Mesenchymal stem cell (in vitro differentiated cells and primary cell): ENCODE data around the gene PCDH19.

Experiments used
- DNase-seq: peaks from one replicate; pipeline ENCODE4 v3.0.0-alpha.2; 2013
- H2AFZ ChIP-seq: one replicate; pipeline ENCODE4 v1.6.1; 2013; ENCODE audit warnings: low read depth, mild to moderate bottlenecking, control low read depth, inconsistent platforms, low read length, moderate library complexity
- H2AK5ac ChIP-seq: 2 replicates; pipeline ENCODE4 v1.6.1; 2013; ENCODE audit warnings: low read length, moderate library complexity, mild to moderate bottlenecking, inconsistent platforms; ENCODE audit not compliant: severe bottlenecking
- H2BK120ac ChIP-seq: one replicate; pipeline ENCODE4 v1.6.1; 2013; ENCODE audit warnings: low read depth, mild to moderate bottlenecking, inconsistent platforms, low read length, moderate library complexity
- H2BK12ac ChIP-seq, 2 experiments: one replicate each; pipeline ENCODE4 v1.6.1; 2013; ENCODE audit warnings: inconsistent platforms in 2 of 2, low read length in 2 of 2, mild to moderate bottlenecking in 2 of 2, moderate library complexity in 2 of 2, control low read depth in 1 of 2
- H2BK15ac ChIP-seq: one replicate; pipeline ENCODE4 v1.6.1; 2013; ENCODE audit warnings: mild to moderate bottlenecking, low read depth, inconsistent platforms; ENCODE audit not compliant: poor library complexity, severe bottlenecking
- H2BK5ac ChIP-seq: 2 replicates; pipeline ENCODE4 v1.6.1; 2013; ENCODE audit warnings: low read depth, mild to moderate bottlenecking, low read length, control low read depth, inconsistent platforms; ENCODE audit not compliant: poor library complexity, severe bottlenecking
- H3K14ac ChIP-seq, 2 experiments: one replicate each; pipeline ENCODE4 v1.6.1; 2013; ENCODE audit warnings: inconsistent platforms in 2 of 2, low read length in 2 of 2, control low read depth in 1 of 2, mild to moderate bottlenecking in 1 of 2, moderate library complexity in 1 of 2
- H3K18ac ChIP-seq, 2 experiments: one replicate each; pipeline ENCODE4 v1.6.1; 2013; ENCODE audit warnings: inconsistent platforms in 2 of 2, low read length in 2 of 2, control low read depth in 1 of 2, low read depth in 1 of 2, mild to moderate bottlenecking in 1 of 2
- H3K23ac ChIP-seq, 2 experiments: one replicate each; pipeline ENCODE4 v1.6.1; 2013; ENCODE audit warnings: inconsistent platforms in 2 of 2, low read length in 2 of 2, mild to moderate bottlenecking in 2 of 2, moderate library complexity in 2 of 2, control low read depth in 1 of 2
- H3K27ac ChIP-seq: 2 replicates; pipeline ENCODE4 v1.5.1; 2013; ENCODE audit warnings: mild to moderate bottlenecking, moderate library complexity, low read length, control low read depth, inconsistent platforms; ENCODE audit not compliant: poor library complexity, severe bottlenecking
- H3K27me3 ChIP-seq, 2 experiments: 2 replicates each; pipeline versions ENCODE4 v1.6.1 to v1.7.0; 2013; ENCODE audit warnings: low read length in 2 of 2, mild to moderate bottlenecking in 2 of 2, moderate library complexity in 2 of 2, control low read depth in 1 of 2, inconsistent platforms in 1 of 2; ENCODE audit not compliant: control insufficient read depth in 1 of 2, insufficient read depth in 1 of 2
- H3K36me3 ChIP-seq, 2 experiments: 2 replicates each; pipeline versions ENCODE4 v1.6.1 to v1.7.0; 2013; ENCODE audit warnings: low read length in 2 of 2, control low read depth in 1 of 2, inconsistent platforms in 1 of 2, low read depth in 1 of 2, mild to moderate bottlenecking in 1 of 2; ENCODE audit not compliant: insufficient read depth in 2 of 2, control insufficient read depth in 1 of 2
- H3K4ac ChIP-seq, 2 experiments: one replicate each; pipeline ENCODE4 v1.6.1; 2013; ENCODE audit warnings: inconsistent platforms in 2 of 2, low read length in 2 of 2, mild to moderate bottlenecking in 2 of 2, moderate library complexity in 2 of 2, control low read depth in 1 of 2, low read depth in 1 of 2
- H3K4me1 ChIP-seq: 2 replicates; pipeline ENCODE4 v1.6.1; 2013; ENCODE audit warnings: low read depth, low read length, control low read depth; ENCODE audit not compliant: control insufficient read depth, insufficient read depth
- H3K4me2 ChIP-seq: 2 replicates; pipeline ENCODE4 v1.6.1; 2013; ENCODE audit warnings: low read length, mild to moderate bottlenecking, inconsistent platforms; ENCODE audit not compliant: poor library complexity, severe bottlenecking
- H3K4me3 ChIP-seq, 2 experiments: 2 replicates each; pipeline versions ENCODE4 v1.5.1 to v1.7.0; 2013; ENCODE audit warnings: low read length in 2 of 2, mild to moderate bottlenecking in 2 of 2, control low read depth in 1 of 2, low read depth in 1 of 2; ENCODE audit not compliant: insufficient read depth in 1 of 2
- H3K79me1 ChIP-seq: replicated peaks from 2 replicates; pipeline ENCODE4 v1.6.1; 2013; ENCODE audit warnings: mild to moderate bottlenecking, control low read depth, low read length, inconsistent platforms; ENCODE audit not compliant: poor library complexity, severe bottlenecking
- H3K9ac ChIP-seq: 2 replicates; pipeline ENCODE4 v1.7.0; 2013; ENCODE audit warnings: mild to moderate bottlenecking, low read length, moderate library complexity
- H3K9me3 ChIP-seq: 2 replicates; pipeline ENCODE4 v1.7.0; 2013; ENCODE audit warnings: mild to moderate bottlenecking, low read length; ENCODE audit not compliant: control insufficient read depth
- H4K8ac ChIP-seq: one replicate; pipeline ENCODE4 v1.6.1; 2013; ENCODE audit warnings: inconsistent platforms, mild to moderate bottlenecking, low read length, moderate library complexity
- H4K91ac ChIP-seq: one replicate; pipeline ENCODE4 v1.6.1; 2013; ENCODE audit warnings: mild to moderate bottlenecking, low read length, inconsistent platforms
- WGBS: methylation state at CpG from one replicate; pipeline ENCODE4 v1.1.7; 2013; ENCODE audit warnings: mixed read lengths; 5-methylcytosine and 5-hydroxymethylcytosine counted together

Gene PCDH19

GRCh38 chrX:100395781-100396180, 14.3 kb downstream of the PCDH19 start:
- no peak overlapping the region for H2BK15ac ChIP-seq
- no peak overlapping the region for H2BK5ac ChIP-seq
- no peak overlapping the region for H3K4me2 ChIP-seq
- no peak overlapping the region for H3K23ac ChIP-seq
- H3K36me3 ChIP-seq, result no peaks in the 10 kb centered on the region
- H2BK12ac ChIP-seq, result no peak overlapping the region
- H4K91ac ChIP-seq, result no peak overlapping the region
- H3K18ac ChIP-seq, result no peak overlapping the region
- no peaks in the 10 kb centered on the region for H3K4me1 ChIP-seq
- no peaks in the 10 kb centered on the region for H3K79me1 ChIP-seq
- no peak for DNase-seq
- no peak overlapping the region for H2AK5ac ChIP-seq
- H3K9ac ChIP-seq, result no peak overlapping the region
- no peak overlapping the region for H3K14ac ChIP-seq
- peaks cover 0 to 68% of the 10 kb centered on the region in 2 experiments for H3K27me3 ChIP-seq
- no peaks in the 10 kb centered on the region for H3K9me3 ChIP-seq
- no peak overlapping the region for H4K8ac ChIP-seq
- H2AFZ ChIP-seq, result no peak overlapping the region
- H2BK120ac ChIP-seq, result no peak overlapping the region
- H3K4ac ChIP-seq, result no peak overlapping the region
- H3K4me3 ChIP-seq, result no peak overlapping the region
- WGBS, result 64% methylated on average over 5 of the region's 6 CpGs
- H3K27ac ChIP-seq, result no peak overlapping the region

- Histone ChIP-seq H2BK5ac (no peak overlapping the region), H3K36me3 (no peaks in the 10 kb centered on the region), H2BK15ac (no peak overlapping the region), H3K18ac (no peak overlapping the region), H2AK5ac (no peak overlapping the region), H3K23ac (no peak overlapping the region), H4K8ac (no peak overlapping the region), H3K14ac (no peak overlapping the region), H3K4me1 (no peaks in the 10 kb centered on the region), H3K27ac (no peak overlapping the region), H2BK12ac (no peak overlapping the region), H3K9me3 (no peaks in the 10 kb centered on the region), H3K9ac (no peak overlapping the region), H3K79me1 (no peaks in the 10 kb centered on the region), H3K4me3 (no peak overlapping the region), H3K4me2 (no peak overlapping the region), H3K4ac (no peak overlapping the region), H3K27me3 (peaks cover 0 to 29% of the 10 kb centered on the region in 2 experiments), H2AFZ (no peak overlapping the region), H2BK120ac (no peak overlapping the region), H4K91ac (no peak overlapping the region)
- no peak for DNase-seq
- WGBS, result 0% methylated on average over 1 of the region's 3 CpGs
Observed at GRCh38 chrX:100381619-100382018, 28.5 kb downstream of the PCDH19 start.

- WGBS, result 0% methylated on average over 5 of the region's 7 CpGs
Observed at GRCh38 chrX:100379388-100379986, 30.6 kb downstream of the PCDH19 start.

DNA sequence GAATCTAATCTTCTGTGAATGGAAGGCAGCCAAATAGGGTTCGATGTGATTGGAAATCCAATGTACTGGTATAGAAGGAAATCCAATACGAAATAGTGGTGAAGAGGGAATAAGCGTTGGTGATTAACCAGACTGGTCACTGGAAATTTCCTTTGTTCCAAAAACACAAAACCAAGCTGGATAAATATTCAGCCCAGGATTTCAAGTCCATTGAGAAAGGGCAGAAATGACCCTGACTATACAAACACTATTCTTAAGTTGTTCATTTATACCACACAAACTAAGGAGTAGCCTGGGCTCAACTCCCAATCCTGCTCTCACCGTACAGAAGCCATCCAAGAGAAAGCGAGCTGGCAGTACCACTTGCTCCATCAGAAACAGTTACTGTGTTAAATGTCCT, 32.2 kb downstream of the PCDH19 start:
- Histone ChIP-seq H3K4ac (no peak overlapping the region), H3K18ac (no peak overlapping the region), H4K91ac (no peak overlapping the region), H2BK5ac (no peak overlapping the region), H3K4me2 (no peak overlapping the region), H2AK5ac (no peak overlapping the region), H2BK120ac (no peak overlapping the region), H3K9ac (no peak overlapping the region), H2AFZ (no peak overlapping the region), H3K27me3 (peaks cover 0 to 25% of the 10 kb centered on the region in 2 experiments), H3K79me1 (no peaks in the 10 kb centered on the region), H3K23ac (no peak overlapping the region), H3K4me1 (no peaks in the 10 kb centered on the region), H4K8ac (no peak overlapping the region), H3K14ac (no peak overlapping the region), H2BK12ac (no peak overlapping the region), H3K36me3 (no peaks in the 10 kb centered on the region), H3K9me3 (no peaks in the 10 kb centered on the region), H3K27ac (no peak overlapping the region), H3K4me3 (no peak overlapping the region), H2BK15ac (no peak overlapping the region)
- no peak for DNase-seq
- 80% methylated on average over 4 of the region's 5 CpGs for WGBS

More at GRCh38 chrX:100379388-100379986, 30.6 kb downstream of the PCDH19 start:
- no peak overlapping the region for H2BK15ac ChIP-seq
- no peak overlapping the region for H3K4me3 ChIP-seq
- no peak overlapping the region for H3K23ac ChIP-seq
- no peak overlapping the region for H3K18ac ChIP-seq
- H4K8ac ChIP-seq, result no peak overlapping the region
- H2AK5ac ChIP-seq, result no peak overlapping the region
- no peak overlapping the region for H3K4me2 ChIP-seq
- H3K36me3 ChIP-seq, result no peaks in the 10 kb centered on the region
- no peak overlapping the region for H2BK12ac ChIP-seq
- H4K91ac ChIP-seq, result no peak overlapping the region
- no peaks in the 10 kb centered on the region for H3K9me3 ChIP-seq
- no peak overlapping the region for H3K27ac ChIP-seq
- H2AFZ ChIP-seq, result no peak overlapping the region
- no peak overlapping the region for H3K9ac ChIP-seq
- H3K79me1 ChIP-seq, result no peaks in the 10 kb centered on the region
- peak; percentile 11 for DNase-seq
- H3K27me3 ChIP-seq, result peaks cover 0 to 29% of the 10 kb centered on the region in 2 experiments
- H2BK120ac ChIP-seq, result no peak overlapping the region
- no peaks in the 10 kb centered on the region for H3K4me1 ChIP-seq
- H3K14ac ChIP-seq, result no peak overlapping the region
- no peak overlapping the region for H2BK5ac ChIP-seq
- no peak overlapping the region for H3K4ac ChIP-seq
